ENCODE measurements around the gene DOCK6.

Gene DOCK6

DNA sequence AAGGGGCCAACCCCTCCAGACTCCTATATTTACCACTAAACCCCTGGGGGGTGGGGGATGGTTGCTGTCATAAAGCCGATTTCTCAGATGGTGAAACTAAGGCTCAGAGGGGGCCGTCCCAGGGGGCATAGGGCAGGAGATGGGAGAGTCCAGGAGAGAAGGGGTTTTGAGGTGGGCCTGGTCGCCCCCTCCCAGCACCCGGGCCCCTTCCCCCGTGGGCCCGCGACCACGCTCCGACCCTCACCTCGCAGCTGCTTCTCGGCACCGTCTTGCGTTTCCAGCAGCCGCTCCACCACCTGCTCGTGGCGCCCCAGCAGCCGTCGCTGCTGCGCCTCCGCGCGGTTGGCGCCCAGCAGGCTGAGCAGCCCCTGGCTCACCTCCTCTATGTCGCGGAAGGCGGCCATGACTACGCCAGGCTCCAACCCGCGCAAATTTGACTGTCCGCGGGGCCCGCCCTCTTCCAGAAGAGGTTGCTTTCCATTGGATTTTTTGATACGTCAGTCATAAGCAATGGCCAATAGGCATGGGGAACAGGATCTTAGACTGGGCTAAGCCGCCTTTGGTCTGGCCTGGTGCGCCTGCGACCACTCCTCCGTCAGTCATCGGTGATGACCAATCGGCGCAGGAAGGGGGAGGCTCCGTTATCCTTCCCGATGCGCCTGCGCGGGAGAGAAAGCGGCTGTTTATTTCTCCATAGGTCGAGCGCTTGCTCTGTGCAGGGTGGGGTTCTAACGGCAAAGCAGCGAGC is 106.8 kb downstream of the DOCK6 start, which contains the start of gene SPC24:
Gene SPC24, minus strand, starts transcription at position 410 of the 748 bp plus-strand sequence. Its CDS starts 6 bp downstream, at position 404.
- peak; percentile 96 to 100 (median 98) for DNase-seq
- intact Hi-C loops (cut with DNase I), result no loop called here

DNA sequence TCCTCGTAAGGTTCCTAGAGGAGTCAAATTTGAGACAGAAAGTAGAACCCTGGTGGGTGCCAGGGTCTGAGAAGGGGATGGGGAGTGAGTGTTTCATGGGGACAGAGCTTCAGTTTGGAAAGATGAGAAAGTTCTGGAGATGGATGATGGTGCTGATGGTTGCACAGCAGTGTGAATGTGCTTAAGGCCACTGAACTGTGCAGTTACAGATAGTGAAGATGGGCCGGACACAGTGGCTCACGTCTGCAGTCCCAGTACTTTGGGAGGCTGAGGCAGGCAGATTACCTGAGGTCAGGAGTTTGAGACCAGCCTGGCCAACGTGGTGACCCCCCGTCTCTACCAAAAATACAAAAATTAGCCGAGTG is 107.7 kb downstream of the DOCK6 start:
- intact Hi-C loops (cut with DNase I), result no loop called here
- no peak for DNase-seq

DNA sequence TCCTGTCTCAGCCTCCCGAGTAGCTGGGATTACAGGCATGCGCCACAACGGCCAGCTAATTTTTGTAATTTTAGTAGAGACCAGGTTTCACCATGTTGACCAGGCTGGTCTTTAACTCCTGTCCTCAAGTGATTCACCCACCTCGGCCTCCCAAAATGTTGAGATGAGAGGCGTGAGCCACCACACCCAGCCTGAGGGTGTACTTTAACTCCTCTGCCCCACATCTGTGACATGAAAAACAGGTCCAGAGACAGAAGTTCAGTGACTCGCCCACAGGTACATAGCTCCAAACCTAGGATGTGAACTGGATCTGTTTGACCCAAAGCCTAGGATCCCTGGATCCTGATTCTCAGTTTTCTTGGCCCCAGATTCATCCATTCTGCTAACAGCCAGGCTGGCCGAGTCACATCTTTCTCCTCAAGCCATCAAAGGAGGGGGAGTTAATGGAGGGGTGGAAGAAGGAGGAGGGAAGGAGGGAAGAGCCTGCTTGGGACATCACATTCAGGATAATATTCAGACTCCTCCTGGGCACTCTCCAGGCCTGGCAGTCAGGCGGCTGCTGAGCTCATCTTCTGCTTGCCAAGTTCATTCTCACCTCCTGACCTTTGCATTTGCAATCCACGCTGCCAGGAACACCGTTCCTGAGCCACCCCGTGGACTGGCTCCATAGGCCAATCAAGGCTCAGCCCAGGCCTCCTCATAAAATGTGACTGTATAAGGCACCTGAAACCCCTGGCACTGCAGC is 109.8 kb downstream of the DOCK6 start:
- intact Hi-C loops (cut with DNase I), result no loop called here
- no peak for DNase-seq

DNA sequence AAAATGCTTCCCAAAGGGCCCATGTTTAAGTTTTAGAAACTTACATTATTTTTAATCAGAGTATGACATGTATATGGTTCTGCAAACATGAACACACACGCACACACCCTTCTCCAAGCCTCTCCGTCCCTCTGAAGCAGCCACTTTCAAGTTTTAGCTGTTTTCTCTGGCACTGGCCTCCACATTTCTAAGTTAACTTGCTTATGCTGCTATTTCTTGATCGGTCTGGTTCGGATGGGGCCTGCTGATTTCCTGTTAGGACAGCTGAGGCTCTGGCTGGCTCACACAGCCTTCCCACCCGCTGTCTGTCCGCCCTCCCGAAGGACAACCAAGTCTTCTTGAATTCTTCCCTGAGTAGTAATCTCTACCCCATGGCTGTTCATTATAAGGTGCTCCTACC is 111.1 kb downstream of the DOCK6 start:
- intact Hi-C loops (cut with DNase I), result no loop called here
- DNase-seq, result no peak
